Measurements from ENCODE around the gene SH3GL2.
"Not testable (repeated sequence)": the region's sequence is repeated elsewhere in the genome, so short reads cannot be mapped to it uniquely, and the experiment has no call there.

SH3GL2 gene

GRCh38 chr9:17742067-17742466, 163.2 kb downstream of the SH3GL2 start:
- DNase-seq: no peak

GRCh38 chr9:17744786-17745185, 165.9 kb downstream of the SH3GL2 start:
- DNase-seq: no peak

GRCh38 chr9:17750269-17750668, 171.4 kb downstream of the SH3GL2 start:
- peak in 2 of 58 donors; percentile 8 to 9 for DNase-seq

- DNase-seq: no peak
These were observed 172.6 kb downstream of the SH3GL2 start for GRCh38 chr9:17751486-17751885.

DNA sequence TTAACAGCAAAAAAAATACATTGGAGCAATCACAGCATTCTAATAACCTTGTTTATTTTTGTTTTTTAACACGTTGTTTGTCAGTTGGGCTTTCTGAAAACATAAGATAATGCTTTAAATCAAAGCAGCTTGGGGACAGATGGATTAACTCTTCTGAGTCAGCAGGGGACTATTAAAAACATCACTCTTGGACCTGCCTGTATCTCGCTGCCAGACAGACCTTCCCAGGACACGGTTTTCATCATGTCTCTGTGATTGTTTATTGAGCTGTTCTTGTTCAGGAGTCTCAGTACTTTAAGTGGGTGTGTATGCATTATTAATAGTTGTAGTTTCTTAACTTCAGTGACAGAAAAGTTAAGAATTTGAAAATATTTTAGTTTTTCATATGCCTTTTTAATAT, 173.2 kb downstream of the SH3GL2 start:
- no peak for DNase-seq

DNA sequence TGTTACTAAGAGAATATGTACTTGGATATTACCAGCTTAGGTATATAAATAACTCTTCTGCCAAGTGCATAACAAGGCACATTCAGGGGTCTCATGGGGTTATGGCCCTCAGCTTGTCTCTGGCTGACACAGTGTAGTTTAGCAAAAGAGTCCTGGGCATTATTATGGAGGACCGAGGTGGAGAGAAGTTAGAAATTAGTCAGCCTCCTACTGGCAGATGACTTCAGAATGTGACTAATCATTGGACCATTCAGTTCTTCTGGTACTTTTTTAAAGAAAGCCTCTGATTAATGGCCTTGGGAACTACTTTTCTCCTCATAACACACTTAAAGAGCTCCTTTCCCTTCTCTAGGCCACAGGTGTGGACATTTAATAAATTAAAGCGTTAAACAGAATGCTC, 178.9 kb downstream of the SH3GL2 start:
- no peak for DNase-seq

GRCh38 chr9:17760250-17760649, 181.4 kb downstream of the SH3GL2 start:
- no peak for DNase-seq

GRCh38 chr9:17761984-17762676, 183.3 kb downstream of the SH3GL2 start:
- DNase-seq: no peak

DNA sequence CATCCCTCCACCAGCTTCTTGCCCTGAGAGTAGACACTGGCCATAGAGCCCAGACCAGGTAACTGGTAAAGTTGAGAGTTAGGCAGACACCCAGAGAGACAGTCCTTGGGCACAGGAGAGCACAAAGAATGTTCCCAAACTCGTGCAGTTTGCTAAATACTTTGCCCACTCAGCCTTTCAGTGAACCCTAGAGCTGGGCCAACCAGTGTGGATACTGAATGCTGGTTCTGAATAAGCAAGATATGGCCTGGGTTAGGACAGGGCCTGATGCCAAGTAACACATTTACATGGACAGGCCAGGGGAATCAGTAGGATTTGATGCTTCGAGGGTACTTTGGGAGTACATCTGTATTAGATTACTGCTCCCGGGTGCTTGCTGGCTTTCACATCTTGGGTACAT, 185.4 kb downstream of the SH3GL2 start:
- no peak for DNase-seq

- not testable (repeated sequence) for DNase-seq
These were observed 186.3 kb downstream of the SH3GL2 start for GRCh38 chr9:17765131-17765530.

GRCh38 chr9:17772223-17772622, 193.4 kb downstream of the SH3GL2 start:
- DNase-seq: no peak

DNA sequence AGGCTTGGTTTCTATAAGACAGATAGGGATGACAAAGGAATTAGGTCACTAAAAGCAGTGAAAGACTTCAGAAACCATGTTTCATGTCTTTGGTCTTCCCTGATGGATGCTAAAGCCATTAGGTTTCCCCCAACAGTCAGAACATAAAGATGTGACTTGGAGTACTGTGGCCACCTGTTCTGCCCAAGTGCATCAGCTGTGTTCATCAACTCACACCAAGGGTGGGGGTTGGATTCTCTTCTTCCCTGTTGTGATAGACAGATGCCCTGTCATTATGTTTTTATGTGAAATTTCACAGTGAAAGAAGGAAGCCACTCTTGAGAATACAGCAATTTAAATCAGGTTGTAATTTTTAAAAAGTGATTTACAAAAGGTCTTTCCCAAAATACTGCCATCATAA, 196.8 kb downstream of the SH3GL2 start:
- DNase-seq: no peak

- DNase-seq: peak in 12 of 58 donors; percentile 5 to 52 (median 7)
These were observed 197.9 kb downstream of the SH3GL2 start for GRCh38 chr9:17776735-17777134.

- no peak for DNase-seq
These were observed 198.6 kb downstream of the SH3GL2 start for GRCh38 chr9:17777465-17777864.

- no peak for DNase-seq
These were observed 203.7 kb downstream of the SH3GL2 start for GRCh38 chr9:17782430-17783149.

DNA sequence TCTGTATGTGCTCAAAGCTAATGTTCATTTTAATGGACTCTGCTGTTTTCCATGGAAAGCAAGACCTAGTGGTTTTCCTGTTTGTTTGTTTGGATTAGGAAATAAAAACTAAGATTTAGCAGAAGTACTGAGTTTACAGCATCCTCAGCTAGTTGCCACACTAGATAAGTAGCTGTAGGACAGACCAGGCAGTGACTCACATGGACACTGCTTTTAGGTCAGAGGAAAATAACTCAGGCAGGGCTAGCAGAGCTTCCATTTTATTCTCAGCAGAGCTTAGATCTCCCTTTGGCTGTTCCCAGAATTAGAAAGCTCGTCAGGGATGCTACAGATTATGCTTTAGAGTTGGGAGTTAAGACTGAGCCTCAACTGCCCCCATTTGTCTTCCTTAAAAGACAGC, 204.4 kb downstream of the SH3GL2 start:
- no peak for DNase-seq

DNA sequence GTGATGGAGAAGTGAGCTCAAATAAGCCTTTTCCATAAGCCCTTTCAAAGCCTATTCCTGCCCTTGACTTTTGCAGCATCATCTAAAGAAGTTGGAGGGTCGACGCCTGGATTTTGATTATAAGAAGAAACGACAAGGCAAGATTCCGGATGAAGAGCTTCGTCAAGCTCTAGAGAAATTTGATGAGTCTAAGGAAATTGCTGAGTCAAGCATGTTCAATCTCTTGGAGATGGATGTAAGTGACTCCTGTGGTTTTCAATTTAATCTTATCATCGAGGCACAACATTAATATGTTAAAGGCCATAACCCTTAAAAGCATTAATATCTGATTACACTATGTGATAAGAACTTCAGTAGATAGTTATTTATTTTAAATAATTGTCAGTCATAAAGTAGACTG, 210.4 kb downstream of the SH3GL2 start:
- no peak for DNase-seq

DNA sequence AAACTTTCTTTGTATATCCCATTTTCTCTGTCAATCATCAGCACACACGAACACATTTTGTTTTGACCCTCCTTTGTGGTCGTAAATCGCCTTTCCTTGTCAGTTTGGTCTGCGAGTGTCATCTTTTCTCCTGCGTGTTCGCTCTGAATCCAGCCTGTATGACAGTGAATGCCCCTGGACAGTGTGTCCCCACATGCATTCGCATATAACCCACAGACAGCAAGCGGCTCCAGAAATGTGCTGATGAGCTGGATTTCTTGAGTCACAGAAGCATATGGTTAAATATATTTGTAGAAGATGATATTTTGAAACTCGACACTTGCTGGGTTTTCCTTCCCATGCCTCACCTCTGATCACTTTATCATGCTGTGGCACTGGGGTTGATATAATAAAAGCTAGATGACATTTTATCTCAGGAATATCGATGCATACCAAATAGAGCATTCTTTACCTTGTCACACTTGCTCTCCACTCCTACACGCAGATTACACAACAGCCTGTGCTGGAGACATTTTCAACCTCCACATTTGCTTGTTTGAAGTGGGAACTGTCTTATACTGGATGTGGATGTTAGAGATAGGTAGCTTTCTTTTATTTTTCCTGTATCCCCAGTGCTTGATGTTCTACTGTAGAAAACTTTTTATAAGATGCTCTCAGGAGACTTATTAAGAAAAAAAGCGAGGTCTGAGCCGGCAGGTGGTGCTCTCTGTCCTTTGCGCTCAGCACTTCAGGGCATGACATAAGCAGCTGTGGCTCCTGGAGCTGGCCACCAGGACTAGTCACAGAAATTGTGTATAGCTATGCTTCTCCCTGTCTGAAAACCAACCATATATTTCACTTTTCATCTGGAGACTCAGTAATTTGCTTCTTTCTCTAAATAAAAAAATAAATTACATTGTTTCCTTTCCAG, 215.1 kb downstream of the SH3GL2 start:
- peak in 9 of 58 donors; percentile 3 to 60 (median 24) for DNase-seq

DNA sequence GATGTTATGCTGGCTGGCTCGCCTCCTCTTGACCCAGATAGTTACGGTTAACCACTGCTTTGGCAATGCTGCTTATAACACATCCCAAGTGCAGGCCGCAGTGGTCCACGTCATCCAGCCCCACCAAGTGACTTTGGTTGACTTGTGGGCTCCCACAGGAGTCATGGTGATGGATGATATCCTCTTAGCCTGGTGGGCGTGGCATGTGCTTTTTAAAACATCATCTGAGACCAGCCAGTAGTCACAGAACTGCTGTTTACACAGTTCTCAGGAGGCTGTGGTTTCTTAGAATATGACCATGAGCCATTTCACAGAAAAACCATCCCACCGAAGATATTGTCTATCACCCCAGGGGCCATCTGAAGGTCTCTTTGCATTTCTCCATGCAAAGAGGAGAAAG, 216.9 kb downstream of the SH3GL2 start:
- no peak for DNase-seq

DNA sequence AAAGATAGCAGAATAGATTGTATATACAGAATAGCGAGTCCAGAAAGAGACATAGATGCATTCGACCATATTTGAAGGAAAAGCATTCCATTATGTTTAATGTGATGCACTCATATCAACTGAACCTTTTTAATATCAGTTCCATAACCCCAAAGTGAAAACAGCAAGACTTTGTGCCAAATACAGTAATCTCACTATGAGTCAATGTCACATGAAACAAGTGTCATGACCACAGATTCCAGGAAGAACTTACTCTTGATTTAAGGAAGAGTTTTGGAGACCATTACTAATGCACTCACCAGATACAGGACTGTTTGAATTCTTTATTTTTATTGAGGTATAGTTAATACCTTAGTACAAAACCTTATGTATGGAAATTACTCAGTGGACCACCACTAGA, 220.5 kb downstream of the SH3GL2 start:
- no peak for DNase-seq

- DNase-seq: no peak
These were observed 221.6 kb downstream of the SH3GL2 start for GRCh38 chr9:17800418-17800817.
